OCI-LY7 (cell line): ENCODE results near the gene IFT57. TPM values are rescaled to one million over a fixed set of nuclear protein-coding genes. Genes with fewer than 3 reads are reported as not detected.

Source experiments
- BruUV-seq: library from RNA; stranded (reverse); fragments of 400-500 nt; replicated peaks from 2 replicates; lab custom pipeline; 2021; lab: Mats Ljungman, UMichigan
- CTCF ChIA-PET: fragments of 300-600 bp; sonication (Branson Sonifier 250); formaldehyde crosslinking; loops from one replicate; lab custom pipeline; 2022; ENCODE audit warnings: antibody characterized with exemption; ENCODE audit not compliant: unreplicated experiment; lab: Charles Lee
- POLR2A ChIA-PET: fragments of 300-600 bp; sonication (Branson Sonifier 250); formaldehyde crosslinking; loops from one replicate; lab custom pipeline; 2022; ENCODE audit warnings: antibody characterized with exemption; lab: Charles Lee
- DNase-seq: peaks from one replicate; pipeline ENCODE4 v3.0.0-alpha.2; 2015; ENCODE audit warnings: low spot score
- H2AFZ ChIP-seq: fragments of 200-600 bp; sonication (generic), shearing (Covaris generic); 2 replicates; pipeline ENCODE4 v1.6.1; 2014; ENCODE audit warnings: mild to moderate bottlenecking, antibody characterized with exemption, low read length, moderate library complexity
- H3K27ac ChIP-seq: fragments of 200-600 bp; sonication (generic); 2 replicates; pipeline ENCODE4 v1.5.1; 2014; ENCODE audit warnings: mixed run types, low read depth, mild to moderate bottlenecking, moderate library complexity, low read length, inconsistent platforms; ENCODE audit not compliant: poor library complexity, severe bottlenecking
- H3K36me3 ChIP-seq: fragments of 200-600 bp; sonication (generic); 2 replicates; pipeline ENCODE4 v1.6.1; 2014; ENCODE audit warnings: mild to moderate bottlenecking, antibody characterized with exemption, low read length, moderate library complexity, mixed read lengths; ENCODE audit not compliant: insufficient read depth
- H3K4me1 ChIP-seq: fragments of 200-600 bp; sonication (generic); 2 replicates; pipeline ENCODE4 v1.5.1; 2014; ENCODE audit warnings: mild to moderate bottlenecking, low read length; ENCODE audit not compliant: insufficient read depth, poor library complexity, severe bottlenecking
- H3K4me2 ChIP-seq: fragments of 200-600 bp; sonication (generic); 2 replicates; pipeline ENCODE4 v1.6.1; 2014; ENCODE audit warnings: mild to moderate bottlenecking, low read length
- H3K4me3 ChIP-seq: fragments of 200-600 bp; sonication (generic); 2 replicates; pipeline ENCODE4 v1.5.1; 2014; ENCODE audit warnings: mild to moderate bottlenecking, low read depth, low read length; ENCODE audit not compliant: poor library complexity, severe bottlenecking
- H3K79me2 ChIP-seq: fragments of 200-600 bp; sonication (generic); 2 replicates; pipeline ENCODE4 v1.6.1; 2016; ENCODE audit warnings: low read depth, mild to moderate bottlenecking, low read length, moderate library complexity, mixed read lengths; ENCODE audit not compliant: insufficient read depth
- H3K9me2 ChIP-seq: fragments of 200-600 bp; sonication (generic); 2 replicates; pipeline ENCODE4 v1.6.1; 2016; ENCODE audit warnings: mild to moderate bottlenecking, low read length, mixed read lengths; ENCODE audit not compliant: insufficient read depth
- H3K9me3 ChIP-seq: fragments of 200-600 bp; sonication (generic); 2 replicates; pipeline ENCODE4 v1.6.1; 2014; ENCODE audit warnings: mild to moderate bottlenecking, mixed run types, low read length, mixed read lengths
- H4K20me1 ChIP-seq: fragments of 200-600 bp; sonication (generic); 2 replicates; pipeline ENCODE4 v1.6.1; 2014; ENCODE audit warnings: mild to moderate bottlenecking, antibody characterized with exemption, low read length, moderate library complexity, mixed read lengths; ENCODE audit not compliant: insufficient read depth
- CTCF ChIP-seq: fragments of 200-600 bp; sonication (generic); conservative IDR thresholded peaks from 2 replicates; pipeline ENCODE4 v1.5.1; 2014; ENCODE audit warnings: mild to moderate bottlenecking, antibody characterized with exemption, low read length, moderate library complexity, mixed read lengths
- EZH2phosphoT487 ChIP-seq: fragments of 200-600 bp; sonication (generic); IDR thresholded peaks from 2 replicates; pipeline ENCODE4 v1.6.1; 2018; ENCODE audit warnings: low read depth, borderline replicate concordance, mild to moderate bottlenecking, mixed run types, antibody characterized with exemption, low read length, moderate library complexity, mixed read lengths
- intact Hi-C: fragments of 100-400 bp; cut with micrococcal nuclease; formaldehyde crosslinking; loops from one replicate; pipeline ENCODE4 v1.10.0; 2022; ENCODE audit not compliant: unreplicated experiment
- total RNA-seq, 2 experiments: library from RNA; depleted of rRNA in 1 of 2; stranded (reverse); fragments of >200 nt in 1 of 2; shearing (Covaris generic) in 1 of 2; gene quantifications; 2 replicates each; pipeline ENCODE4 v1.2.3, GENCODE V29; 2014 to 2022

IFT57 gene
- total RNA-seq, 2 experiments from 2014 or later: 44.1 to 68.2 TPM

DNA sequence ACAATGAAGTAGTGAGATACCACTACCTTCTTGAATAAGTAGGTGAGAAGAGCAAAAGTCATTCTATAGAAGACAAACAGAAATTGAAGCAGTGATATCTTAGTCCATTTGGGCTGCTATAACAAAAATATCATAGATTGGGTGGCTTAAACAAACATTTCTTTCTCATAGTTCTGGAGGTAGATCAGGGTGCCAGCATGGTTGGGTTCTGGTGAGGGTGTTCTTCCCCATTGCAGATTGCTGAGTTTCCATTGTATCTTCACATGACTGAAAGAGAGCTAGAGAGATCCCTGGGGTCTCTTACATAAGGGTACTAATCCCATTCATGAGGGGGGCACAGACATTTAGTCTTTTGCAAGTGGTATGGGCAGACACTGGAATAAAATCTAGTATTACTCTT lies 32.9 kb upstream of the IFT57 start:
- intact Hi-C loops: no loop called here
- no peaks in the 10 kb centered on the region for H3K9me3 ChIP-seq
- H3K4me2 ChIP-seq: no peak overlapping the region
- CTCF ChIA-PET: no interaction called here
- no peaks in the 10 kb centered on the region for H3K4me1 ChIP-seq
- BruUV-seq: no TSS peak
- H4K20me1 ChIP-seq: no peaks in the 10 kb centered on the region
- TF ChIP-seq CTCF (no peak), EZH2phosphoT487 (no peak)
- no peak for DNase-seq
- POLR2A ChIA-PET: interaction anchor here (1.1 kb wide), 1 partner anchor 16 kb away, joined by 3 read pairs; no protein-coding TSS in a partner anchor
- no peak overlapping the region for H2AFZ ChIP-seq
- 0 out of 2 replicates have a peak, but pooled peaks cover 6% of the 10 kb centered on the region for H3K9me2 ChIP-seq
- H3K4me3 ChIP-seq: no peak overlapping the region
- no peak overlapping the region for H3K27ac ChIP-seq
- no peaks in the 10 kb centered on the region for H3K36me3 ChIP-seq
- no peaks in the 10 kb centered on the region for H3K79me2 ChIP-seq

DNA sequence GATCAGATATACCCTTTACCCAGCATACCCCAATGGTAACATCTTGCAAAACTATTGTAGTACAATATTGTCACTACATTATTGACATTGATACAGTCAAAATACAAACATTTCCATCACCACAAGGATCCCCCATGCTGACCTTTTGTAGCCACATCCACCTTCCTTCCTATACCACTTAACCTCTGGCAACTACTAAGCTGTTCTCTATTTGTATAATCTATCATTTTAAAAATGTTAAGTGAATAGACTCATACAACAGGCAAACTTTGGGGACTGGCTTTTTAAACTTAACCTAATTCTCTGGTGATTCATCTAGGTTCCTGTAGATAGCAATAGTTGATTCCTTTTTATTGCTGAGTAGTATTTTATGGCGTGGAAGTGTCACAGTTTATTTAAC lies 29.6 kb upstream of the IFT57 start:
- no peaks in the 10 kb centered on the region for H4K20me1 ChIP-seq
- TF ChIP-seq CTCF (no peak), EZH2phosphoT487 (no peak)
- intact Hi-C loops: no loop called here
- H3K4me3 ChIP-seq: no peak overlapping the region
- H2AFZ ChIP-seq: no peak overlapping the region
- H3K36me3 ChIP-seq: no peaks in the 10 kb centered on the region
- ChIA-PET CTCF (no interaction called here), POLR2A (interaction anchor here (0.7 to 0.8 kb wide), 2 partner anchors 9 to 281 kb away, joined by 3 read pairs; no protein-coding TSS in a partner anchor)
- BruUV-seq: no TSS peak
- 0 out of 2 replicates have a peak, but pooled peaks cover 6% of the 10 kb centered on the region for H3K9me2 ChIP-seq
- H3K4me2 ChIP-seq: no peak overlapping the region
- no peak for DNase-seq
- no peaks in the 10 kb centered on the region for H3K79me2 ChIP-seq
- H3K4me1 ChIP-seq: no peaks in the 10 kb centered on the region
- no peak overlapping the region for H3K27ac ChIP-seq
- H3K9me3 ChIP-seq: no peaks in the 10 kb centered on the region

- H3K4me1 ChIP-seq: no peaks in the 10 kb centered on the region
- H3K79me2 ChIP-seq: no peaks in the 10 kb centered on the region
- BruUV-seq: no TSS peak
- CTCF ChIA-PET: no interaction called here
- H3K4me2 ChIP-seq: no peak overlapping the region
- H3K4me3 ChIP-seq: no peak overlapping the region
- no peak for DNase-seq
- 0 out of 2 replicates have a peak, but pooled peaks cover 6% of the 10 kb centered on the region for H3K9me2 ChIP-seq
- H3K36me3 ChIP-seq: no peaks in the 10 kb centered on the region
- no peaks in the 10 kb centered on the region for H4K20me1 ChIP-seq
- H3K27ac ChIP-seq: no peak overlapping the region
- TF ChIP-seq CTCF (no peak), EZH2phosphoT487 (no peak)
- POLR2A ChIA-PET: interaction anchor here (0.7 to 0.8 kb wide), 2 partner anchors 9 to 281 kb away, joined by 3 read pairs; no protein-coding TSS in a partner anchor
- no peak overlapping the region for H2AFZ ChIP-seq
- intact Hi-C loops: no loop called here
- no peaks in the 10 kb centered on the region for H3K9me3 ChIP-seq
Measured at GRCh38 chr3:108251265-108251664, 29.0 kb upstream of the IFT57 start.
